Measurements from ENCODE around the gene SCGN.

SCGN gene

GRCh38 chr6:25652007-25652515, at the start of gene SCGN:
SCGN (plus strand) TSS chr6:25652215; CDS start chr6:25652404, 189 bp downstream.
- Histone ChIP-seq H3K4me1 (ENCODE audit: insufficient read depth, low read length) (no peaks in the 10 kb centered on the region), H3K9ac (ENCODE audit: low read depth, low read length) (peak within 1 kb of the TSS; percentile 24; the same call in 1 of the 2 replicates), H3K9me3 (ENCODE audit: control insufficient read depth, insufficient read depth, low read length) (no peaks in the 10 kb centered on the region), H3K36me3 (ENCODE audit: insufficient read depth, low read length) (no peaks in the 10 kb centered on the region)

GRCh38 chr6:25602674-25602982, 49.4 kb upstream of the SCGN start:
- Histone ChIP-seq H3K4me1 (ENCODE audit: insufficient read depth, low read length) (no peaks in the 10 kb centered on the region), H3K9me3 (ENCODE audit: control insufficient read depth, insufficient read depth, low read length) (no peaks in the 10 kb centered on the region), H3K36me3 (ENCODE audit: insufficient read depth, low read length) (no peaks in the 10 kb centered on the region), H3K9ac (ENCODE audit: low read depth, low read length) (no peak overlapping the region)

GRCh38 chr6:25603251-25603650, 48.8 kb upstream of the SCGN start:
- Histone ChIP-seq H3K36me3 (ENCODE audit: insufficient read depth, low read length) (no peaks in the 10 kb centered on the region), H3K9me3 (ENCODE audit: control insufficient read depth, insufficient read depth, low read length) (no peaks in the 10 kb centered on the region), H3K4me1 (ENCODE audit: insufficient read depth, low read length) (no peaks in the 10 kb centered on the region), H3K9ac (ENCODE audit: low read depth, low read length) (no peak overlapping the region)

GRCh38 chr6:25606151-25606550, 45.9 kb upstream of the SCGN start:
- Histone ChIP-seq H3K4me1 (ENCODE audit: insufficient read depth, low read length) (no peaks in the 10 kb centered on the region), H3K9ac (ENCODE audit: low read depth, low read length) (no peak overlapping the region), H3K36me3 (ENCODE audit: insufficient read depth, low read length) (no peaks in the 10 kb centered on the region), H3K9me3 (ENCODE audit: control insufficient read depth, insufficient read depth, low read length) (no peaks in the 10 kb centered on the region)

- no peaks in the 10 kb centered on the region for H3K9me3 ChIP-seq (ENCODE audit: control insufficient read depth, insufficient read depth, low read length)
- no peaks in the 10 kb centered on the region for H3K4me1 ChIP-seq (ENCODE audit: insufficient read depth, low read length)
- H3K36me3 ChIP-seq (ENCODE audit: insufficient read depth, low read length): no peaks in the 10 kb centered on the region
- H3K9ac ChIP-seq (ENCODE audit: low read depth, low read length): no peak overlapping the region
These were observed 43.3 kb upstream of the SCGN start for GRCh38 chr6:25608558-25609174.

- H3K9me3 ChIP-seq (ENCODE audit: control insufficient read depth, insufficient read depth, low read length): no peaks in the 10 kb centered on the region
- no peak overlapping the region for H3K9ac ChIP-seq (ENCODE audit: low read depth, low read length)
- H3K36me3 ChIP-seq (ENCODE audit: insufficient read depth, low read length): no peaks in the 10 kb centered on the region
These were observed 39.3 kb upstream of the SCGN start for GRCh38 chr6:25612666-25613065.

GRCh38 chr6:25613415-25613814, 38.6 kb upstream of the SCGN start:
- Histone ChIP-seq H3K9me3 (ENCODE audit: control insufficient read depth, insufficient read depth, low read length) (no peaks in the 10 kb centered on the region), H3K36me3 (ENCODE audit: insufficient read depth, low read length) (no peaks in the 10 kb centered on the region), H3K4me1 (ENCODE audit: insufficient read depth, low read length) (no peaks in the 10 kb centered on the region), H3K9ac (ENCODE audit: low read depth, low read length) (no peak overlapping the region)

More at GRCh38 chr6:25612666-25613065, 39.3 kb upstream of the SCGN start:
- H3K4me1 ChIP-seq (ENCODE audit: insufficient read depth, low read length): no peaks in the 10 kb centered on the region

- Histone ChIP-seq H3K36me3 (ENCODE audit: insufficient read depth, low read length) (no peaks in the 10 kb centered on the region), H3K4me1 (ENCODE audit: insufficient read depth, low read length) (no peaks in the 10 kb centered on the region), H3K9ac (ENCODE audit: low read depth, low read length) (no peak overlapping the region), H3K9me3 (ENCODE audit: control insufficient read depth, insufficient read depth, low read length) (no peaks in the 10 kb centered on the region)
These were observed 38.0 kb upstream of the SCGN start for GRCh38 chr6:25614052-25614451.

GRCh38 chr6:25615471-25615870, 36.5 kb upstream of the SCGN start:
- Histone ChIP-seq H3K4me1 (ENCODE audit: insufficient read depth, low read length) (no peaks in the 10 kb centered on the region), H3K36me3 (ENCODE audit: insufficient read depth, low read length) (no peaks in the 10 kb centered on the region), H3K9me3 (ENCODE audit: control insufficient read depth, insufficient read depth, low read length) (no peaks in the 10 kb centered on the region), H3K9ac (ENCODE audit: low read depth, low read length) (no peak overlapping the region)

GRCh38 chr6:25617997-25618396, 34.0 kb upstream of the SCGN start:
- no peaks in the 10 kb centered on the region for H3K9me3 ChIP-seq (ENCODE audit: control insufficient read depth, insufficient read depth, low read length)
- H3K4me1 ChIP-seq (ENCODE audit: insufficient read depth, low read length): no peaks in the 10 kb centered on the region
- no peak overlapping the region for H3K9ac ChIP-seq (ENCODE audit: low read depth, low read length)
- no peaks in the 10 kb centered on the region for H3K36me3 ChIP-seq (ENCODE audit: insufficient read depth, low read length)

- Histone ChIP-seq H3K36me3 (ENCODE audit: insufficient read depth, low read length) (no peaks in the 10 kb centered on the region), H3K9ac (ENCODE audit: low read depth, low read length) (no peak overlapping the region), H3K4me1 (ENCODE audit: insufficient read depth, low read length) (0 out of 2 replicates have a peak, but pooled peaks cover 5% of the 10 kb centered on the region), H3K9me3 (ENCODE audit: control insufficient read depth, insufficient read depth, low read length) (no peaks in the 10 kb centered on the region)
These were observed 32.8 kb upstream of the SCGN start for GRCh38 chr6:25619217-25619616.

GRCh38 chr6:25620391-25620790, 31.6 kb upstream of the SCGN start:
- no peaks in the 10 kb centered on the region for H3K9me3 ChIP-seq (ENCODE audit: control insufficient read depth, insufficient read depth, low read length)
- H3K9ac ChIP-seq (ENCODE audit: low read depth, low read length): no peak overlapping the region
- 0 out of 2 replicates have a peak, but pooled peaks cover 5% of the 10 kb centered on the region for H3K4me1 ChIP-seq (ENCODE audit: insufficient read depth, low read length)
- H3K36me3 ChIP-seq (ENCODE audit: insufficient read depth, low read length): no peaks in the 10 kb centered on the region

- H3K4me1 ChIP-seq (ENCODE audit: insufficient read depth, low read length): peaks cover 17% of the 10 kb centered on the region
These were observed 28.9 kb upstream of the SCGN start for GRCh38 chr6:25623065-25623464.

GRCh38 chr6:25623879-25624278, 28.1 kb upstream of the SCGN start:
- Histone ChIP-seq H3K9me3 (ENCODE audit: control insufficient read depth, insufficient read depth, low read length) (no peaks in the 10 kb centered on the region), H3K4me1 (ENCODE audit: insufficient read depth, low read length) (peaks cover 17% of the 10 kb centered on the region), H3K9ac (ENCODE audit: low read depth, low read length) (no peak overlapping the region)

More at GRCh38 chr6:25623065-25623464, 28.9 kb upstream of the SCGN start:
- no peak overlapping the region for H3K9ac ChIP-seq (ENCODE audit: low read depth, low read length)
- no peaks in the 10 kb centered on the region for H3K9me3 ChIP-seq (ENCODE audit: control insufficient read depth, insufficient read depth, low read length)
- H3K36me3 ChIP-seq (ENCODE audit: insufficient read depth, low read length): no peaks in the 10 kb centered on the region

GRCh38 chr6:25627001-25627400, 25.0 kb upstream of the SCGN start:
- H3K9me3 ChIP-seq (ENCODE audit: control insufficient read depth, insufficient read depth, low read length): no peaks in the 10 kb centered on the region
- no peak overlapping the region for H3K9ac ChIP-seq (ENCODE audit: low read depth, low read length)
- no peaks in the 10 kb centered on the region for H3K36me3 ChIP-seq (ENCODE audit: insufficient read depth, low read length)
- peaks cover 17% of the 10 kb centered on the region for H3K4me1 ChIP-seq (ENCODE audit: insufficient read depth, low read length)

More at GRCh38 chr6:25623879-25624278, 28.1 kb upstream of the SCGN start:
- H3K36me3 ChIP-seq (ENCODE audit: insufficient read depth, low read length): no peaks in the 10 kb centered on the region
